Endothelial cell of umbilical vein (primary cell): Measurements from ENCODE around the gene DUSP3.

ENCODE experiments used
- CTCF ChIP-seq, 2 donors: IDR thresholded peaks; 1 replicate in 1 of 2; 2 replicates in 1 of 2; pipeline ENCODE4 v1.5.1; 2011; ENCODE audit warnings: low read length in 2 of 2, mild to moderate bottlenecking in 2 of 2, moderate library complexity in 2 of 2, control low read depth in 1 of 2, inconsistent platforms in 1 of 2, low read depth in 1 of 2; ENCODE audit not compliant: insufficient read depth in 1 of 2; ENCODE audit errors: extremely low read depth in 1 of 2
- EZH2 ChIP-seq: IDR thresholded peaks from 2 replicates; pipeline ENCODE4 v1.6.1; 2012; ENCODE audit warnings: borderline replicate concordance, low read depth, mild to moderate bottlenecking, moderate library complexity, low read length, inconsistent platforms; ENCODE audit not compliant: severe bottlenecking
- POLR2A ChIP-seq: IDR thresholded peaks from 2 replicates; pipeline ENCODE4 v1.6.1; 2012; ENCODE audit warnings: low read depth, mild to moderate bottlenecking, control low read depth, low read length

GRCh38 chr17:43768382-43768781 is 10.4 kb downstream of the DUSP3 start:
- no peak for TF ChIP-seq CTCF (IDR thresholded peaks at IDR 0.05; ENCODE audit: extremely low read depth in 1 of 2, insufficient read depth in 1 of 2, low read depth in 1 of 2, low read length in 2 of 2)
- TF ChIP-seq POLR2A, result no peak
- no peak for TF ChIP-seq EZH2
